ENCODE results near the gene RAD9A. TPM values are rescaled to one million over a fixed set of nuclear protein-coding genes. Genes with fewer than 3 reads are reported as not detected.

RAD9A gene
- total and polyA plus RNA-seq, 9 of the 15 experiments (the other 6 are each of a cell fraction or from before 2014, with no cell fraction given), result 1.4 to 41.2 (median 16.1) TPM

- TF ChIP-seq ZEB2 (IDR thresholded peaks at IDR 0.05), result no peak; the same call in 1 of the 2 replicates
- no peak for TF ChIP-seq SMAD2 (IDR thresholded peaks at IDR 0.05; ENCODE audit: low read depth, low read length)
- no peak for TF ChIP-seq ZZZ3 (IDR thresholded peaks at IDR 0.05)
- TF ChIP-seq FUS (optimal IDR thresholded peaks at IDR 0.05; ENCODE audit: low read depth, low read length), result no peak
- TF ChIP-seq HNRNPK (IDR thresholded peaks at IDR 0.05; ENCODE audit: low read depth, low read length, poor library complexity, severe bottlenecking), result no peak
- TF ChIP-seq POU5F1 (IDR thresholded peaks at IDR 0.05; ENCODE audit: borderline replicate concordance, low read depth, low read length, partially characterized antibody), result peak; percentile 72
- 0 out of 2 replicates have a peak, but pooled peaks have one; percentile 12 for TF ChIP-seq NFIC (IDR thresholded peaks at IDR 0.05)
- TF ChIP-seq TARDBP (IDR thresholded peaks at IDR 0.05), result no peak
- no peak for TF ChIP-seq FOXA1 (IDR thresholded peaks at IDR 0.05; ENCODE audit: borderline replicate concordance)
- peak; percentile 97 for TF ChIP-seq ZNF143 (CRISPR knock-in tag; IDR thresholded peaks at IDR 0.05)
- peak; percentile 91 for TF ChIP-seq E2F8 (IDR thresholded peaks at IDR 0.05; ENCODE audit: low read depth, partially characterized antibody)
- TF ChIP-seq NUFIP1 (IDR thresholded peaks at IDR 0.05; ENCODE audit: partially characterized antibody), result no peak
- no peak; the same call in 1 of the 2 replicates for TF ChIP-seq MYNN (IDR thresholded peaks at IDR 0.05)
- no peak for TF ChIP-seq MYNN (CRISPR knock-in tag; IDR thresholded peaks at IDR 0.05)
- no peak for TF ChIP-seq PATZ1 (CRISPR knock-in tag; IDR thresholded peaks at IDR 0.05; ENCODE audit: borderline replicate concordance)
- no peak for TF ChIP-seq FOS (IDR thresholded peaks at IDR 0.05; ENCODE audit: extremely low read depth, insufficient read length)
- no peak; the same call in 1 of the 2 replicates for TF ChIP-seq KLF13 (tag; IDR thresholded peaks at IDR 0.05; ENCODE audit: borderline replicate concordance, low read depth)
These were observed 36.5 kb downstream of the RAD9A start, which contains the start of gene RPS6KB2 (continued) for GRCh38 chr11:67428052-67429001.
